Measurements from ENCODE around the gene NIPA2. TPM values are rescaled to one million over a fixed set of nuclear protein-coding genes. Genes with fewer than 3 reads are reported as not detected.

Gene NIPA2
- total RNA-seq, 1 donor from 2014 or later = 81.0 TPM

DNA sequence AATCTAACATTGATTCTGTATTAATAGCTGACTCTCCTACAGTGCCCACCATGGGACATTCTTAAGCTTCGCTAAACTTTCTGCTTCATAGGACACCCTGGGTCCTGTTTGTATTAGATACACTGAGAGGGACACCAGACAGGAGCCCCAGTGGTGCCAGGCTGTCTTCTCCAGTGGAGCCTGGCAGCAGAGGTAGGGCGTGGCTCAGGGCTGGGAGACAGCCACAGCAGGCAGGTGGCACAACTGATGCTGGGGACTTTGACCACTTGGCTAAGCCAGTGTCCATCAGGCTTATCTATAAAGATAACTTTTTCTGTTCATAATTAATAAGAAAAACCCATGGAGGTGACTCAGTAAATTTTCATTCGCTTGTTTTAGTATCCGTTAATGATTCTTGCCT is 30.2 kb upstream of the NIPA2 start:
- Mint-ChIP-seq H3K27me3 (ENCODE audit: unreplicated experiment) (peaks cover 3% of the 10 kb centered on the region), H3K27ac (ENCODE audit: unreplicated experiment) (no peak overlapping the region), H3K4me3 (ENCODE audit: unreplicated experiment) (no peak overlapping the region), H3K4me1 (ENCODE audit: unreplicated experiment) (no peaks in the 10 kb centered on the region), H3K9me3 (ENCODE audit: unreplicated experiment) (no peaks in the 10 kb centered on the region), H3K36me3 (ENCODE audit: low read depth, unreplicated experiment) (no peaks in the 10 kb centered on the region)
- TF ChIP-seq CTCF (IDR thresholded peaks at IDR 0.05; ENCODE audit: unreplicated experiment) = no peak
- no peak for DNase-seq (ENCODE audit: low spot score)

GRCh38 chr15:22808761-22809280 is 29.6 kb upstream of the NIPA2 start:
- no peak for TF ChIP-seq CTCF (IDR thresholded peaks at IDR 0.05; ENCODE audit: unreplicated experiment)
- H3K36me3 Mint-ChIP-seq (ENCODE audit: low read depth, unreplicated experiment) = no peaks in the 10 kb centered on the region
- H3K27me3 Mint-ChIP-seq (ENCODE audit: unreplicated experiment) = peaks cover 3% of the 10 kb centered on the region
- H3K4me1 Mint-ChIP-seq (ENCODE audit: unreplicated experiment) = no peaks in the 10 kb centered on the region
- no peaks in the 10 kb centered on the region for H3K9me3 Mint-ChIP-seq (ENCODE audit: unreplicated experiment)
- DNase-seq (ENCODE audit: low spot score) = no peak
- no peak overlapping the region for H3K4me3 Mint-ChIP-seq (ENCODE audit: unreplicated experiment)
- no peak overlapping the region for H3K27ac Mint-ChIP-seq (ENCODE audit: unreplicated experiment)

DNA sequence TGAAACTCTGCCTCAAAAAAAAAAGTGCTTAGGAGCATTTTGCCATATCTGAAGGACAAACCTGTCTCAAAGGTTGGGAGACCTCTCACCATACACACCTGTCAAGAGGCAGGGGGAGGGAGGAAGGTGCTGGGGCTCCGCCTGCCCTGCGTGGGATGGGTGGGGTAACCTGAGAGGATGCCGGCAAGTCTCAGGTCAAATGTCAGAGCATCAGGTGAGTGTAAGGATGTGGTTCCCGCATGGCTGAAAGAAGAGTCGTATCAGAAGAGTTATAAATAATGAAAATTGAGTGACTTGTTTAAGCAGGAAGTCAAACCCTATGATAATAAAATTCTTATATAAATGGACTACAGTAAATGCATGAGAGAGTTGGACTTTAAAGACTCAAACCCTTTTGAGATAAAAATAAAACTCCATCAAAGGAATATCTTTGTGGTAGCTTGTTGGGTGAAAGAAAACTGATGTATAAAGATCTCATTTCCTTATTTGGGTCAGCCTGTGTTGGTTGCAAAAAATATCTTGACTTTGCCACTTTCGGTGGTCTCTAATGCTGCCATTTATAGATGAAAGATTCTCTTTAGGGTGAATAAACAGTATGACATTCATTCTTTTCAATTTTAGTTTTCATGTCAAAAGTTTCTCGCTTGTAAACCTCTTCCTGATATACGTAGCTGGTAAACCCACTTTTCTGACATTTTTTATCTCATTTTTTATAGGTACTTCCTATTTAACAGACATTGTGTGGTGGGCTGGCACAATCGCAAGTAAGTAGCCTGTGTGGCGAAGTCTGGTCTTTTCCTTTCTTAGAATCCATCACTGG is 28.2 kb upstream of the NIPA2 start:
- Mint-ChIP-seq H3K4me1 (ENCODE audit: unreplicated experiment) (no peaks in the 10 kb centered on the region), H3K27ac (ENCODE audit: unreplicated experiment) (no peak overlapping the region), H3K4me3 (ENCODE audit: unreplicated experiment) (no peak overlapping the region), H3K9me3 (ENCODE audit: unreplicated experiment) (no peaks in the 10 kb centered on the region), H3K27me3 (ENCODE audit: unreplicated experiment) (peaks cover 3% of the 10 kb centered on the region), H3K36me3 (ENCODE audit: low read depth, unreplicated experiment) (peaks cover 3% of the 10 kb centered on the region)
- DNase-seq (ENCODE audit: low spot score) = no peak
- TF ChIP-seq CTCF (IDR thresholded peaks at IDR 0.05; ENCODE audit: unreplicated experiment) = no peak

- Mint-ChIP-seq H3K27ac (ENCODE audit: unreplicated experiment) (no peak overlapping the region), H3K4me1 (ENCODE audit: unreplicated experiment) (no peaks in the 10 kb centered on the region), H3K4me3 (ENCODE audit: unreplicated experiment) (no peak overlapping the region), H3K36me3 (ENCODE audit: low read depth, unreplicated experiment) (peaks cover 4% of the 10 kb centered on the region), H3K9me3 (ENCODE audit: unreplicated experiment) (no peaks in the 10 kb centered on the region), H3K27me3 (ENCODE audit: unreplicated experiment) (peaks cover 3% of the 10 kb centered on the region)
- no peak for DNase-seq (ENCODE audit: low spot score)
- no peak for TF ChIP-seq CTCF (IDR thresholded peaks at IDR 0.05; ENCODE audit: unreplicated experiment)
Measured at GRCh38 chr15:22810853-22811338, 27.6 kb upstream of the NIPA2 start.

DNA sequence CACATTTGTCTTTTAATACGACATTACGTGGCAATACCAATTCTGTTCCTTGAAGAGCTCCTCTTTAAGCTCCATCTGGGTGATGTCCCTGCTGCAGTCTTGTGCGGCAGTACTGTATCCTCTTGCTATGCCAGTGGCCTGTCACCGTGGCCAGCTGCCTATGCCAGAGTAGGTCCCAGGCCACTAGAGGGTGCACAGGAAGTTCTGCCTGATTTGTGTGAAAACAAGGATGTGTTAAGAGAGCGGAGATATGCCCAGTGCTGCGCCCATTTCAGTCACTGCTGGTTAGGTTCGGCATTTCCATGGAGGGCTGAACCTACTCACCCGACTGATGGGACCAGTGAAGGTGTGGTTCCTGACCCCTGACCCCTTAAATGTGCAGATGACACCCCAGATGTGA is 26.8 kb upstream of the NIPA2 start:
- peaks cover 3% of the 10 kb centered on the region for H3K27me3 Mint-ChIP-seq (ENCODE audit: unreplicated experiment)

More for the DNA sequence above, 26.8 kb upstream of the NIPA2 start:
- no peaks in the 10 kb centered on the region for H3K4me1 Mint-ChIP-seq (ENCODE audit: unreplicated experiment)
- peak; percentile 46 for DNase-seq (ENCODE audit: low spot score)
- peaks cover 4% of the 10 kb centered on the region for H3K36me3 Mint-ChIP-seq (ENCODE audit: low read depth, unreplicated experiment)
- H3K27ac Mint-ChIP-seq (ENCODE audit: unreplicated experiment) = no peak overlapping the region
- H3K9me3 Mint-ChIP-seq (ENCODE audit: unreplicated experiment) = no peaks in the 10 kb centered on the region
- H3K4me3 Mint-ChIP-seq (ENCODE audit: unreplicated experiment) = peak overlapping the region; percentile 42
- TF ChIP-seq CTCF (IDR thresholded peaks at IDR 0.05; ENCODE audit: unreplicated experiment) = no peak
